ENCODE measurements around the gene SDCCAG8.

The SDCCAG8 gene

DNA sequence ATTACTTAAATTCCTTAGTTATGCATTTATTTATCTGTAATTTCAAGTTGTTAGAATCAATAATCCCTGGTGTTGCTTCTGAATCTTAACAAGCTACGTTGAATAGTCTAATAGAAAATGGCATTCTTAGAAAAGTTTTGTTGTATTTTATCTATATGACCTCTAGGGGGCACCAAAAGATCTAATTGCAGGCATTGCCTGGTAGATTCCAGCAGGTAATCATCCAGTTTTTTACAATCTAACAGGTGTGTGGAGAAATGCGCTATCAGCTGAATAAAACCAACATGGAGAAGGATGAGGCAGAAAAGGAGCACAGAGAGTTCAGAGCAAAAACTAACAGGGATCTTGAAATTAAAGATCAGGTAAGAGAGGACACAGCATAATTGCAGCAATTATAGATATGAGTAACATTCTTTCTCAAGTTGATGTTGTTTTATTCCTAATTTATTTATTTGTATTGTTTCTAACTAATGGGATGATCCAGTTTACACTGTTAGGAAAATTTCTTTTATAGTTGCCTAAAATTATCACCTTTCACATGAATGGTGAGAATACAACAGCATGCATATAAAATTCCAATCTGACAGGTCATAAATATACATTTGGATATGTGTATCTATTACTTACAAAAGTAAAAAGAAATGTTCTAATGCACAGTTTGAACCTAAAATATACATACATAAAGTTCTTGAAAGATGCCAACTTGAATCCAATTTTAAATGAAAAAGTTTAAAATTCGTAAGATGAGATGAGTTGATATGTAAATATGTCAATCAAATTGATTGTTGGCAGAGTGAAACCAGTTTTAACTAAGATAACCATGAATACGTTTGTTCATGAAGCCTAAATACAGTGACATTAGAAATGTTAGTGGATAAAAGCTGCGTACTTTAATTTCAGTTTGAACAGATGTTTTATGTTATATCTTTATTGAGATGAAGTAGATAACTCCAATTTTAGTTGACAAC, 88.4 kb downstream of the SDCCAG8 start:
- peak; percentile 44 for DNase-seq

DNA sequence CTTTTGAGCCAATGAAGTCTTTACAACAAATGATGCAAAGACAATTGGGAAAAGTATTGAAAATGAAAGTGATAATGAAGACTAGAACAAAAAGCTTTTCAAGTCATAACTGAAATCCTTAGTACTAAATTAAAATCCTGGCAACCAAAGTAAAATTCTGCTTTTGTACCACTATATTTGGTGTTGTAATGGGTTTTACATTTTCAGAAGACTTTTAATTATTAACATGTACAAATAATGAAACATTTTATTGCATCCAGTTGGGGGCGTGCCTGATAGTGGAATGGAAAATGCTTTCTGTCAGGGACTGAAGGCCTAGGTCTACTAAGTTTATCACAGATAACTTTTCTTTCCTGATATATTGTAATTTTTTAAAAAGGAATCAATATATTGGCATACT, 89.4 kb downstream of the SDCCAG8 start:
- DNase-seq = no peak

DNA sequence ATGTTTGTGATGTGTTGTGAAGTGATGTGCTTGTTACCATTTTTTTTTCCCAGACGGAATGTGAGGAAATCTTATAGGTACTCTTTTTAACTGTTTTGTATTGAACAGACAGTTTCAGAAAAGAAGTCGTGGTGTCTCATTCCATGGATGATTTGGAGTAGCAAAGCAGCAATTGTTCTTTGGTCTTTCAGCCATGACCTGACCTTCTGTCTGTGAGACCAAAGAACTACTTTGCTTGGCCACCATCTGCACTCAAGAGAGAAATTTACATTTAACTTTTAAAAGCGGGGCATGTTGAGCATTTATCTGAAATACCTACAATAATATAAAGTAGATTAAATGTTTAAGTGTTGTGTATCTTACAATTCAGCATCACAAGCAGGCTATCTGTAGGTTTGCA, 90.2 kb downstream of the SDCCAG8 start:
- no peak for DNase-seq

DNA sequence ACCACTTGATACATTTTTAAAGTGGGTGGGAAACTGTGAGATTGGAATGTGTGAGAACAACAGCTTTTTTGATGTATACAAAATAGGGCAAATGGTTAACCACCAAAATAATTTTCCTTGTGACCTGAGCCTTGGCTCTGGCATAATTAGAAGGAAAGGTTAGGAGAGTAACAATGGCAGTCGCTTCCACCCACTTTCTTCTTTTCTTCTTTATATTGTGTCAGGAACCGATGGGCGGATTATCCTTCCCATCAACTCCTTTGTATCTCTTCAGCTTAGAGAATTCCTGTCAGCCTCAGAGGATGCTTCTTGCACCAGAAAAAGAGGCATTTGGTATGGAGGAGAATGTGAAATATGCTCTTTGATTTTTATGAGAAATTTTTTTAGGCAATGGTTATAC, 90.6 kb downstream of the SDCCAG8 start:
- no peak for DNase-seq

DNA sequence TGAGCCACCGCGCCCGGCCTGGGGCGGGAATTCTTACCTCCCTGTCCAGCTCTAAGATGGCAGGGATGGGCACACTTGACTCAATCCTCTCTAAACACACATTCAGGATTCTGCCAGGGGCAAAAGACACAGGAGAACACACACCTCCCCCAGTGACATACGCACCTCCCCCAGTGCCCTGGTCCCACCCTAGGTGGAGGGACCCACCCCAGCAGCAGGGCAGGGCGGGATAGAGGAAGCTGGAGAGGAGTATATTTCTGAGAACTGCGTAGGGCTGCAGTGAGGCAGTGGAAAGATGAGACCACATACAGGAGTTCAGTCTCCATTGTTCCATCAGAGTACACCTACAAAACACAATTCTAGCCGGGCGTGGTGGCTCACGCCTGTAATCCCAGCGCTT, 92.5 kb downstream of the SDCCAG8 start:
- DNase-seq = no peak

DNA sequence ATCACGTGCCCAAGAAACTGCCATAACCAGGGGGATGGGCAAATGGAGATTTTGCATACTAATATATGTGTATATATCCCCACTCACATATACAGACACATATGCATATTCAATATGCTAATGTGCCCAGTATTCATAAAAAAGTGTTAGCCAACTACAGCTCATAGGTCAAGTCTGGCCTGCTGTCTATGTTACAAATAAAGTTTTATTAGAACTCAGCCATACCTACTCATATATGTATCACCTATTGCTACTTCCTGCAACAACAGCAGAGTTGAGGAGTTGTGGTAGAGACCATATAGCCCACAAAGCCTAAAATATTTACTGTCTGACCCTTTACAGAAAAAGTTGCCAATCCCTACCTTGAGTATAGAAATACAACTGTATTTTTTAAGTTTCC, 93.3 kb downstream of the SDCCAG8 start:
- DNase-seq = no peak

DNA sequence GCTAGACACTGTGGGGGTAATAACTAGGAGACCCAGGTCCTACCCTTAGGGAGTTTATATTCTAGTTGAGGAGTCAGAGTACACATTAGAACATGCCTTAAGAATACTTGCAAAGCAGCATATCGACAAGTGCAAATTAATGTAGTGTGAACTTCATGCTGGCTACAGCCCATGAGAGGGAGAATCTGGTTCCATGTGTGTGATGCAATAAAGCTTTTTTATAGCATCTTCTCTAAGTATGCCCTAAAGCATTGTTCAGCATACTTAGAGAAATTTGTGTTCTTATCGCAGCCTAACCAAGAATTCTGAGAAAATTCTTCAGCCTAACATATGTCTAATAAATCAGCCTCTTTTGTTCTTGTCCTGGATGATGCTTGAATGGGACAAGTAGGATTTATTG, 95.5 kb downstream of the SDCCAG8 start:
- DNase-seq = no peak

DNA sequence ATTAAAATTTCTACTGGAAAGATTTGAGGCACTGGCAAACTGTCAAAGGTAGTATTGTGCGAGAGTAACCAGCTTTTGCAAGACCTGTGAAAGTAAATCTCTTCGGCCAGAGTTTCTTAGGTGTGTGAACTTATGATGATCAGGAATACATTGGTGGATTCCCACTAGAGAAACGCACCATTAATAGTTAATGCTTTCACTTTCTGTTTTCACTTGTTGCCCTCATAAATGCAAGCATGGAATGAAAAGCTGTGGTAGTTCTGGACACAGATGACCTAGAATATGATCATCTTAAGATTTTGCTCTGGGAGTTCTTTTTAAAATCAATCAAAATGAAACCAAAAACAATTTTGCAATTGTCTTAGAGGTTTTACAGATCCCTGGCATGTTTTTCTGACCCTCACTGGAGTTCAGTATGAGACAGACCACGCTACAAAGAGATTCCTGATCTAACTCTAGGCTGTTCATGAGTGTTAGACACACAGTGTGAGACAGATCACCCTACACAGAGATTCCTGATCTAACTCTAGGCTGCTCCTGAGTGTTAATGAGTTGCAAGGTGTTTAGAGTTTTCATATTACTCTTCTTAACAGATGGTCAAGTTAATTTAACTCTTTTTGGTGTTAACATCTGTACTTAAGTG, 98.8 kb downstream of the SDCCAG8 start:
- no peak for DNase-seq

DNA sequence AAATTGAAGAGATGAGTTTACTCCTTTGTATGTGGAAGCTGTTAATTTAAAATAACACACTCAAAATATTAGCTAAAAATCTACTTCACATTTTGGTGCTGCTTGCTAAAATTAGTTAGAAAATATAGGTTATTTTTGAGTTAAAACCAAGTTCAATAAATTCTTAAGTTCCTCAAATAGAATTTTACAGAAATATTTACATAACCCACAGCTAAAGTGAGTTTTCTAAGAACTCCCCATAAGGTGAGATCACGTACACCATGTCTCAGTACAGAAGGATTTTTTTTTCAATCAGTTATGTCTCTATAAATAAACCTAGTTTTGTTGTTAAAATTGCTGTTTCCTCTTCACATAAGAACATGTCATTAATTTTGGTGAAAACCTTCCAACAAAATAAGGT, 108.0 kb downstream of the SDCCAG8 start:
- no peak for DNase-seq

DNA sequence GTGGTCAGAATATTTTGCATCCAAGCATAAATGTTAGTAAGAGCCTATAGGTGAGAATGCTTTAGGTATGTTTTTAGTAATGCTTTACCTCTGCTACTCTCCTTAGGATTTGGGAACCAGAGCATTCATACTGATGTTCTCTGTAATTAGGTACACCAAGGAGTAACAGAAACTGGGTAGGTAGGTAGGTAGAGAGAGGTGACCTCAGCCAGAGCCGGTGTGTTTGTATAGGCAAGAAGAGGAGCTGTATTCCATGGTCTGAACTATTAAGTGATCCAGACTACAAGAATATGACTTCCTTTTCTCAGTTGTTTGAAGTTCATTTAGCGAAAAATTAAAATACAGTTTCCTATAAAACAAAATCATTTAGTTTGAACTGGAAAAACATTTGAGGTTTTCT, 108.5 kb downstream of the SDCCAG8 start:
- DNase-seq = no peak

DNA sequence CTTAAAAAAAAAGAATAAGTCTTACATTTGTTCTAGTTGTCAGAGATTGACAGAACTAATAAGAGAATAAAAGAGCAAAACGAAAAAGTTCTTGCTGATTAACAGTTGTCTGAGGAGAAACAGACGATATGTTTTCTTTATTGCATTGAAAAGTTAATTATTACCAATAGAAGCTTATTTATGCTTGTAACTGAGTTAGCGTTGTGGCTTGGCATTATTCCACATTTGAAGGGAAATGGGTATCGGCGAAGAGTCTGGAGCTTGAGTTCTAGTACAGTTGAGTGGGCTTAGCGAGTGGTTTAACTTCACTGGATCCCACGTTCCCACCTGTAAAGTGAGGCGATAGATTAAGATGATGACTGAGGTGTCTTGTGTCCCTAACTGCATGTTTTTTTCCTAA, 109.0 kb downstream of the SDCCAG8 start:
- no peak for DNase-seq

DNA sequence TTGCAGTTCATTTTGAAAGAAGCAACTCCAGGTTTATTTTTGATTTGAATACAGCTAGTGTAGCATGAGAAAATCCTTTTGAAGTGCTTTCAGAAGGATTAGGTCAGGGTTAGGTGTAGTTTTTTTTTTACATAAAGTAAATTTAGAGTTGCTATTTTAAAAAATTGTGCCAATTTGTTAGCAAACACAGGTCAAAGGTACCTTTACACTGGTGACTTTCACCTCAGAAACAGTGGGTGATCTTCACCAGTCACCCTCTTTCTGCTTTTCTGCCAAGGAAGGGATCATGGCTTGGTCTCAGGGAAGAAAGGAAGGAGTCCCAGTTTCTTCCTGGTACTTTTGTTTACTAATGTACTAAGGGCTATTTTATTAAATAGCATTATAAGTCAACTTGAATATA, 111.5 kb downstream of the SDCCAG8 start:
- DNase-seq = no peak

DNA sequence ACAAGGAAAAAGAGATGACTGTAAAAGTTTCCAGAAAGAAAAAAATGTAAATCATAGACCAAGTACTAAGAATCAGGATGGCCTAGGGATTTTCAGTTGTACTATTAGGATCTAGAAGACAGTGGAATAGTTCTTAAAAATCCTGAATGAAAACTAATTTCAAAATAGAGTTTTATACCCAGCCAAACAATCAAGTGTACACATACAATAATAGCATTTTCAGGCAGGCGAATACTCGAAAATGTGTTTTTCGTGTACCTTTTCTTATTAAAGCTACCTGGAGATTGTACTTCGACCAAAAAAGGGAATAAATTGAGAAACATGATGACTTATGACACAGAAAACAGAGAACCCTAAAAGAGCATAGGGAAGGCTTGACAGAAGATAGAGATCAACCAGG, 118.6 kb downstream of the SDCCAG8 start:
- no peak for DNase-seq

DNA sequence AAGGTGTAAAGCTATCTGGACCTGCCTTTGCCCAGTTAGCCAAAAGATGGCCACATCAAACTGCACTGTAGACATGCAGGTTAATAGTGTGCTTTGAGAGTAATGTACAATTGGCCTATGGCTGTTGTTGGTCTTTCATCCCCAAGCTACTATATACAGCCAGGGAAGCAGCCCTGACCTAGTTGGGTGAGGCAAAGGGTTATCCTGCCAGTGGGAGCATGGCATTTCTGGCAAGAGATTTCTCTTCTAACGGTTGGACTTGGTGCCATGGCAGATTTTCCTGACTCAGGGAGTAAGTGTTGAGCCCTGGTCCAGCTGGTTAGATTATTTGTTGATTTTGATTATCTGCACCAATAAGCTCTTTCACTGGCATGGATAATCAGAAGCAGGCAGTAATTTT, 119.8 kb downstream of the SDCCAG8 start:
- DNase-seq = no peak

DNA sequence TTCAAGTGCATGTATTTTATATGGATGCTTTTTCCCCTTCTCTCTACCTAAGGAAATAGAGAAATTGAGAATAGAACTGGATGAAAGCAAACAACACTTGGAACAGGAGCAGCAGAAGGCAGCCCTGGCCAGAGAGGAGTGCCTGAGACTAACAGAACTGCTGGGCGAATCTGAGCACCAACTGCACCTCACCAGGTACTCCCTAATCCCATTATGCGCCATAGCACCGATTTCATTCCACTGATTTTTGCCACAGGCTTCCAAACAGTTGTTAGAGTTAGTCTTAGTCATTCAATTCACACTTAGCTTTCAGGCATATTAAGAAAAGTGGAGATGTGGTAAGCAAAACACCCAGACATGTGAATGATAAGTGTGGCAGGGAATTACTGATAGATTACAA, 122.8 kb downstream of the SDCCAG8 start:
- DNase-seq = no peak

DNA sequence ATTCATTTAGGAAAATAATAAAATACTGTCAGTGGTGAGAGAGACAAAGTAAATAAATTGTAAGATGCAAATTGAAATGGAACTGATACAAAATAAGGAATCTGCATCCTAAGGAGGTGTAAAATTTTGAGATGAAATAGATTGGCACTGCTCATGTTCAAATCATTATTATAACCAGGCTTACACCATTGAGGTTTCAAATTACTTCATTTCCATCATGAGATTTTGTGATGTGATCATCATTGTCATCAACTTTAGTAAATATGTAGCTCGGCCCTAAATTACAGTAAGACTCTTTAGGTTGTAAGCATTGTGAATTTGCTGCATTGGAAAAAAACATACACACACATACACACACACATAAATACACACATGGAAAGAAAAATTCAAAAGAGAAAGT, 123.4 kb downstream of the SDCCAG8 start:
- no peak for DNase-seq

DNA sequence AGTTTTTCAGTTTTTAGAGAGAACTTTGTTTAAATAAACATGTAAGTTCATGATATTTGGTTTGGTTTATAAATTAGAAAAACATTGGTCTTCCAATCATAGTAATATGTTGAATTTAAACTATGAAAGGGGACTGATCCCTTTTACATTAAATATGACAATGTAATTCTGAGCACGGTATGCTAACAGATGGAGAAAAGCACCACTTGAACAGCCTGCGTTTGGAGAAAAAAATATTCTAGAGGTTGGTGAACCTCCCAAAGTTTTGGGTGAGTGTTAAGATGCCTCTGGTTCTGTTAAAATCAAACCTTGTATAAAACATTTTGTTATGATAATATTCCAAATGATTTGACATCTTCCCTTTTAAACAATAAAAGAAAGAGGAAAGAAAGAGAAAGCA, 123.9 kb downstream of the SDCCAG8 start:
- DNase-seq = no peak

DNA sequence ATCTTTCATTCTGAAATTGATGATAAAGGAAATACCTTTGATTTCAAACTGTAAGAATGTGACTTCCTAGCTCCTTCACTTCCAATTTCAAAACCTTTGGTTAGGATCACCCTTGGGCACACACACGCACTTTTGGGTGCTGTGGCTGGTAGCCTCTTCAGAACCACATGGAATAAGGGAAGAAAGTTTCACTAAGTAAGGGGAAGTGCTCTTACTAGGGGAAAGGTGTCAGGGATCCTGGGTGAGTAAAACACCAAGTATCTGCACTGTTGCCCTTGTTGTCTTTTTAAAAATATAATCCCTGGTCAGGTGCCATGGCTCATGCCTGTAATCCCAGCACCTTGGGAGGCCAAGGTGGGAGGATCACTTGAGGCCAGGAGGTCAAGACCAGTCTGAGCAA, 132.4 kb downstream of the SDCCAG8 start:
- no peak for DNase-seq

DNA sequence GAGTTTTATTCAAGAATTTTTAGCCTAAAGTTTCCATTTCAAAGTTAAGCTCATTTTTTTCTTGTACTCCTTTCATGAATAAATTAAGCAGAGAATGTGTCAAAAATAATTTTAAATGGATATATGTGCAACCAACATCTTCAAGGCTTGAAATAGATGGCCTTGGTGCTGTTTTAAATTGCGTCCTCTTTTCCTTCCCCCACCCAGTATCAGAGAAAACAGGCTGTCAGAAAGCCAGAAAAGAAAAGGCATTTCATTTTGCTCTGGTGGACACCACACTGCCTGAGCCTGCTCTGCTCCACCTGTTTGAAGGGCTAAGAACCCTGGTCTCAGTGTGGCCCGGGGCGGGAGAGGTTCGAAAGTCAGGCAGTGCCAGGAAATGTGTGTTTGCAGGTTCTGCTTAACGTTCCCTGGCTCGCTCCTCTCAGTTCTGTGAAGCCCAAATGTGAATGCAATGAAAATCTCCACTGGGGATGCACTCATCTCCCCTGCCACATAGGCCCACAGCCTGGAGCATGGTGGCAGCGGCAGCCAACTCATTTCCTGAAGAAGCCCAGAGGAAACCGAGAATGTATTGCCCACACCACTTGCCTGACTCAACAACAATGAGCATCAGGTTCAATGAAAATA, 134.4 kb downstream of the SDCCAG8 start:
- DNase-seq = no peak

DNA sequence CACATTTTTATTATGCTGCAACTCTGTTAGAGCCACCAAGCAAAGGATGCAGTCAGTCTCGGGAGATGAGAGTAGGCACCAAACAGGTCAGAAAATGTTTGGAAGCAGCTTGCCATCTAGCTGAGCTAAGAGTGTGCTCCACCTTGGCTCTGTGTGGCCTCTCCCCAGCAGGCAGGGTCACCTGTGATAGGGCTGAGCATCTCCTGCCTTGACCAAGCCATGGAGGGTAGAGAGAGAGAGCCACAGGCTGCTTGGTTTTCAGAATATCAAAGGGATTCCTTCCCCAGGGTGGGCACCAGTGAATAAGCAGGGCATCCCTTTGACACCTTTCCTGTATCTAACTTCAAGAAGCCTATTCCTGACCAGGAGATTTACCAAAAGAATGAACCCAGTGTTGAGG, 135.5 kb downstream of the SDCCAG8 start:
- no peak for DNase-seq

DNA sequence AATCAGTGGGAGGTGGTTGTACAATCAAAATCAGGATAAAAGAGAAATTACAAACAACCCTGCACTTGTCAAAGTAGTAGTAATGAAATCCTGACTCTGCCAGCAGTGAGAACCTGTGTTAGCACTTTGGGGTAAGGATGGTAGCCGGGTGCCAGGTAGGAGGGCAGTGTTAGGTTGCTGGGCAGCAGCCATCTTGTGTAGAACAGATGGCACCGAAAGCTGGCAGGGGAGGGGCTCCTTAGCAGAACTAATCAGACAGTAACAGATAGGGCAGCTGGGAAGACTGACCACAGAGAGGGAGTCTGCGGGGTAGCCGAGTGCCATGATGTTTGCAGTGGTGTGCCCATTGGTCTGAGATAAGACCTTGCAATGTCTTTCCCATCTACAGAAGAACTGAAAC, 137.3 kb downstream of the SDCCAG8 start:
- no peak for DNase-seq

DNA sequence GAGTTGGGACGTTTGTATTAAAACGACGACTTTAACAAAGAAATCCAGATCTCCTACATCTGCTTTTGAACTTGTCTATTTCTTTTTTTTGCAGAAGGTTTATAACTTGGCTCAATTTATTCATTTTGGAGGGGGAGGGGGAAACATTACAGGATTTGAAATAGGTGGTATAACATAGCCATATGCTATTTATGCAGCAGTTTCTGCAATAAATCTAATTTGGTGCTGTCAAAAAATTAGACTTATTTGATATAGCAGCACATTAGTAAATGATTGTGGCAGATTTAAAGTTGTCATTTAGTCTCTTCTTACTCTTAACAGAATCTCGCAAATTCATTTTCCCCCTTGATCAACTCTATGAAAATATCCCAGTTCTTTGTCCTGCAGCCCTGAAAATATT, 138.2 kb downstream of the SDCCAG8 start:
- no peak for DNase-seq

DNA sequence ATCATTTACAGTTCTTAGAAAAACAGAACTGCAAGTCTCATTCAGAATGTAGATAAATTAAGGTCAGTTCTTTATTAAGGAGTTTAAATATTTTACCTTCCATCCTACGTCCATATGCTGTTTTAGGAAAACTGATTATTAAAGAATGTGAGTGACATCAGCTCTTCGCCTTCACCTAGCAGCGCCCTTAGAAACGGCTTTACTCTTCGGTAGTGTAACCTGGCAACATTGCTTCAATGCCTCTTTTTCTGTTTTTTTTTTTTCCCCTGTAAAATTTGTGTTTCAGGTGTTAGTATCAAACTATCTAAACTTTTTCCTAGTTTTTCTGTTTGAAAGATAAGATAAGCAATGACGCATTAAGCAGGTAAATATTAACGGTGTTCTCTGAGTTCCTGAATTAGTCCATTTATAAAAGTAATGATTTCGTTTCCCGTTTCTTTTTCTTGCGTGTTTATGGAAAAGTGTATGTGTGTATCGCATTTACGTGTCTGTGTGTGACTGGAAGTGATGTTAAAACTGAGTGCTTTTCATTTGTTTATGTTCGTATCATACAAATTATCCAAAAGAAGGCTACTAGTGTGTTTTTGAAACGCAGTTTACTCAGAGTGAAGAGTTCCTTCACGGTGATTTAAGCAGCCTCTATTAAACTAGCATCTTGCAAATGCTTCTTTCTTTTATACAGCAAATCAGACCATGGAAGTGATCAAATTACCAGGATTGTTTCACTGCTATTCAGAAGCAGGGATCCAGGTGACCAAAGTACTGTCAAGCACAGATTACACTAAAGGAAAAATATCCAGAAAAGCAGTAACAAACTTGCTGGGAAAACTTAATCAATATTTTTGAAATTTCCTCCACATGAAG, 139.0 kb downstream of the SDCCAG8 start:
- DNase-seq = no peak
